HepG2 (cell line): Measurements from ENCODE around the gene SEMA5B. TPM values are rescaled to one million over a fixed set of nuclear protein-coding genes. Genes with fewer than 3 reads are reported as not detected.

ENCODE experiments used
- ATAC-seq: fragments of 200-7000 bp; cut with Tn5 transposase; 3 replicates; pipeline ENCODE4 v1.9.1; 2020; ENCODE audit warnings: mild to moderate bottlenecking, moderate library complexity
- BruUV-seq: library from RNA; stranded (reverse); fragments of 400-500 nt; replicated peaks from 2 replicates; lab custom pipeline; 2021; lab: Mats Ljungman, UMichigan
- CTCF ChIA-PET: fragments of 300-600 bp; formaldehyde crosslinking; extraction: SDS; loops from one replicate; lab custom pipeline; 2021; ENCODE audit warnings: low total read pairs, inconsistent platforms, low intra/inter-chr PET ratio; lab: Yijun Ruan, JAX
- POLR2A ChIA-PET: fragments of 350-600 bp; sonication (Branson Sonifier 250); formaldehyde crosslinking; loops from one replicate; lab custom pipeline; 2020; ENCODE audit warnings: antibody characterized with exemption, inconsistent platforms; lab: Yijun Ruan, JAX
- DNase-seq: peaks from one replicate; pipeline ENCODE4 v3.0.0-alpha.2; 2015; ENCODE audit warnings: low spot score
- FAIRE-seq: peaks from 3 replicates; lab custom pipeline; 2011; peaks lifted over from hg19 to GRCh38; lab: Jason Lieb, UNC
- H2AFZ ChIP-seq: one replicate; pipeline ENCODE4 v1.6.1; 2011; ENCODE audit warnings: low read length, inconsistent platforms
- H3K27ac ChIP-seq: fragments of 300-600 bp; 3 replicates; pipeline ENCODE4 v1.8.0; 2011; ENCODE audit warnings: mixed run types, mild to moderate bottlenecking, mixed read lengths, low read length, inconsistent platforms; ENCODE audit not compliant: insufficient read depth; ENCODE audit errors: extremely low read length
- H3K27me3 ChIP-seq, 2 experiments: fragments of 200-600 bp in 1 of 2; 2 replicates in 1 of 2; 3 replicates in 1 of 2; pipeline versions ENCODE4 v1.6.0 to v1.8.0; 2011; ENCODE audit warnings: low read length in 2 of 2, mild to moderate bottlenecking in 2 of 2, moderate library complexity in 2 of 2, inconsistent platforms in 1 of 2; ENCODE audit not compliant: insufficient read depth in 2 of 2, control insufficient read depth in 1 of 2
- H3K36me3 ChIP-seq, 2 experiments: fragments of 200-600 bp in 1 of 2; replicated peaks in 1 of 2; 2 replicates in 1 of 2; 3 replicates in 1 of 2; pipeline versions ENCODE4 v1.5.1 to v1.8.0; 2011; ENCODE audit warnings: low read length in 2 of 2, inconsistent platforms in 1 of 2; ENCODE audit not compliant: insufficient read depth in 2 of 2, control insufficient read depth in 1 of 2
- H3K4me1 ChIP-seq: 2 replicates; pipeline ENCODE4 v1.5.1; 2012; ENCODE audit warnings: low read length, inconsistent platforms; ENCODE audit not compliant: insufficient read depth
- H3K4me2 ChIP-seq: 2 replicates; pipeline ENCODE4 v1.6.0; 2011; ENCODE audit warnings: low read depth, low read length, inconsistent platforms
- H3K4me3 ChIP-seq, 3 experiments: fragments of 200-600 bp in 1 of 3; sonication (generic), shearing (Covaris generic) in 1 of 3; replicated peaks in 1 of 3; 2 replicates each; pipeline ENCODE4 v1.5.1; 2011 to 2016; ENCODE audit warnings: low read length in 3 of 3, inconsistent platforms in 2 of 3, low read depth in 2 of 3, mild to moderate bottlenecking in 2 of 3, control low read depth in 1 of 3, mixed read lengths in 1 of 3; ENCODE audit not compliant: insufficient read depth in 1 of 3
- H3K79me2 ChIP-seq: one replicate; pipeline ENCODE4 v1.6.1; 2011; ENCODE audit warnings: low read length, inconsistent platforms; ENCODE audit not compliant: insufficient read depth
- H3K9ac ChIP-seq: 2 replicates; pipeline ENCODE4 v1.6.0; 2011; ENCODE audit warnings: mild to moderate bottlenecking, low read depth, low read length, inconsistent platforms; ENCODE audit not compliant: insufficient read depth
- H3K9me3 ChIP-seq: 2 replicates; pipeline ENCODE4 v1.5.1; 2012; ENCODE audit warnings: mild to moderate bottlenecking, low read length
- H4K20me1 ChIP-seq: 2 replicates; pipeline ENCODE4 v1.6.0; 2011; ENCODE audit warnings: inconsistent platforms, mild to moderate bottlenecking, low read length, moderate library complexity; ENCODE audit not compliant: insufficient read depth
- TBL1XR1 ChIP-seq: fragments of 150-350 bp; IDR thresholded peaks from 2 replicates; pipeline ENCODE4 v1.6.1; 2014; ENCODE audit warnings: borderline replicate concordance, low read length; ENCODE audit not compliant: partially characterized antibody
- WGBS: methylation state at CpG from one replicate; pipeline ENCODE4 v1.1.6; 2017; ENCODE audit warnings: low lambda C conversion rate; 5-methylcytosine and 5-hydroxymethylcytosine counted together
- in situ Hi-C: cut with HindIII; loops from 2 replicates; pipeline ENCODE4 v1.10.0; 2017; ENCODE audit warnings: low pct_unique_long_range_greater_than_20kb; ENCODE audit not compliant: extremely low pct_ligation_motif_present
- intact Hi-C: fragments of 100-400 bp; cut with micrococcal nuclease; formaldehyde crosslinking; loops from one replicate; pipeline ENCODE4 v1.10.0; 2022; ENCODE audit not compliant: unreplicated experiment
- polyA plus RNA-seq, 8 experiments: library from polyadenylated mRNA; depleted of rRNA in 3 of 8; stranded (reverse) in 7 of 8; unstranded in 1 of 8; fragments of >200 nt; fragmentation: Illumina TruSeq in 4 of 8; extraction: Trizol in 4 of 8; gene quantifications; 2 replicates each; pipeline versions ENCODE4 v1.2.1 to v1.2.3, GENCODE V29; 2011 to 2016; ENCODE audit warnings: low read depth in 4 of 8, missing spikeins in 1 of 8, mixed read lengths in 1 of 8; ENCODE audit not compliant: insufficient read depth in 1 of 8
- total RNA-seq, 5 experiments: library from RNA; depleted of rRNA; stranded (reverse); fragments of >200 nt; fragmentation: Illumina TruSeq; extraction: Trizol; gene quantifications; 2 replicates each; pipeline ENCODE4 v1.2.3, GENCODE V29; 2016; ENCODE audit warnings: low read depth in 1 of 5
- TF ChIP-seq, protein P1 (sequence below): sonication (generic); formaldehyde crosslinking; IDR thresholded peaks from 2 replicates; pipeline ENCODE4 v1.4.0; 2020; ENCODE audit warnings: missing genetic modification reagents
- TF ChIP-seq, protein P2 (sequence below): sonication (generic); formaldehyde crosslinking; IDR thresholded peaks from 2 replicates; pipeline ENCODE4 v1.4.0; 2020; ENCODE audit warnings: missing genetic modification reagents, borderline replicate concordance

SEMA5B gene
- total and polyA plus RNA-seq, 2 of the 13 experiments (the other 11 are each of a cell fraction or from before 2014, with no cell fraction given) = not detected

DNA sequence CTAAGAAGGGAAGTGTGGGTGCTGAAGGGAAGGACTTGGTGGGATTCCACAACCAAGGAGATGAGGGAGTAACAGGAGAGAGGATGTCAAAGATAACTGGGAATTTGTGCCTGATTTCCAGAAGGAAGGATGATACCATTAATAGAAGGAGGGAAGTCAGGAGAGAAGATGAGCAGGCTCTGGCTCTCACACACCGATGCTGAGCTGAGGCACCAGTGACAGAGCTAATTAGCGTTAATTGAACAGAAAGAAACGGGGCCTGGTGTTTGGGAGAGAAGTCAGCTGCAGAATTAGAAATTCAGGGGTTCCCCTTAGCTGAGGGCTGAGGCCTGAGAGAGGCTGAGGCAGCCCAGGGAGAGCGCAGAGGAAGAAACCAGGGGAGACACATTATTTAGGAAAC, 27.4 kb upstream of the SEMA5B start:
- Histone ChIP-seq H3K9me3 (no peaks in the 10 kb centered on the region), H3K36me3 (no peaks in the 10 kb centered on the region), H3K4me1 (no peaks in the 10 kb centered on the region), H3K27ac (no peak overlapping the region), H3K4me3 (no peak overlapping the region), H3K27me3 (peaks cover 0 to 41% of the 10 kb centered on the region in 2 experiments), H3K9ac (no peak overlapping the region), H4K20me1 (no peaks in the 10 kb centered on the region), H3K4me2 (no peak overlapping the region), H3K79me2 (no peaks in the 10 kb centered on the region), H2AFZ (no peak overlapping the region)
- intact Hi-C loops (no loop called here), in situ Hi-C loops (no loop called here)
- FAIRE-seq = no peak
- no TSS peak for BruUV-seq
- 47% methylated on average over 4 of the region's 4 CpGs for WGBS
- DNase-seq = no peak
- no peak for ATAC-seq
- ChIA-PET POLR2A (no interaction called here), CTCF (no interaction called here)
- TF ChIP-seq, protein P1, sequence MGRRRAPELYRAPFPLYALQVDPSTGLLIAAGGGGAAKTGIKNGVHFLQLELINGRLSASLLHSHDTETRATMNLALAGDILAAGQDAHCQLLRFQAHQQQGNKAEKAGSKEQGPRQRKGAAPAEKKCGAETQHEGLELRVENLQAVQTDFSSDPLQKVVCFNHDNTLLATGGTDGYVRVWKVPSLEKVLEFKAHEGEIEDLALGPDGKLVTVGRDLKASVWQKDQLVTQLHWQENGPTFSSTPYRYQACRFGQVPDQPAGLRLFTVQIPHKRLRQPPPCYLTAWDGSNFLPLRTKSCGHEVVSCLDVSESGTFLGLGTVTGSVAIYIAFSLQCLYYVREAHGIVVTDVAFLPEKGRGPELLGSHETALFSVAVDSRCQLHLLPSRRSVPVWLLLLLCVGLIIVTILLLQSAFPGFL (CRISPR knock-in tag) = no peak
- TF ChIP-seq TBL1XR1 = no peak
- TF ChIP-seq, protein P2, sequence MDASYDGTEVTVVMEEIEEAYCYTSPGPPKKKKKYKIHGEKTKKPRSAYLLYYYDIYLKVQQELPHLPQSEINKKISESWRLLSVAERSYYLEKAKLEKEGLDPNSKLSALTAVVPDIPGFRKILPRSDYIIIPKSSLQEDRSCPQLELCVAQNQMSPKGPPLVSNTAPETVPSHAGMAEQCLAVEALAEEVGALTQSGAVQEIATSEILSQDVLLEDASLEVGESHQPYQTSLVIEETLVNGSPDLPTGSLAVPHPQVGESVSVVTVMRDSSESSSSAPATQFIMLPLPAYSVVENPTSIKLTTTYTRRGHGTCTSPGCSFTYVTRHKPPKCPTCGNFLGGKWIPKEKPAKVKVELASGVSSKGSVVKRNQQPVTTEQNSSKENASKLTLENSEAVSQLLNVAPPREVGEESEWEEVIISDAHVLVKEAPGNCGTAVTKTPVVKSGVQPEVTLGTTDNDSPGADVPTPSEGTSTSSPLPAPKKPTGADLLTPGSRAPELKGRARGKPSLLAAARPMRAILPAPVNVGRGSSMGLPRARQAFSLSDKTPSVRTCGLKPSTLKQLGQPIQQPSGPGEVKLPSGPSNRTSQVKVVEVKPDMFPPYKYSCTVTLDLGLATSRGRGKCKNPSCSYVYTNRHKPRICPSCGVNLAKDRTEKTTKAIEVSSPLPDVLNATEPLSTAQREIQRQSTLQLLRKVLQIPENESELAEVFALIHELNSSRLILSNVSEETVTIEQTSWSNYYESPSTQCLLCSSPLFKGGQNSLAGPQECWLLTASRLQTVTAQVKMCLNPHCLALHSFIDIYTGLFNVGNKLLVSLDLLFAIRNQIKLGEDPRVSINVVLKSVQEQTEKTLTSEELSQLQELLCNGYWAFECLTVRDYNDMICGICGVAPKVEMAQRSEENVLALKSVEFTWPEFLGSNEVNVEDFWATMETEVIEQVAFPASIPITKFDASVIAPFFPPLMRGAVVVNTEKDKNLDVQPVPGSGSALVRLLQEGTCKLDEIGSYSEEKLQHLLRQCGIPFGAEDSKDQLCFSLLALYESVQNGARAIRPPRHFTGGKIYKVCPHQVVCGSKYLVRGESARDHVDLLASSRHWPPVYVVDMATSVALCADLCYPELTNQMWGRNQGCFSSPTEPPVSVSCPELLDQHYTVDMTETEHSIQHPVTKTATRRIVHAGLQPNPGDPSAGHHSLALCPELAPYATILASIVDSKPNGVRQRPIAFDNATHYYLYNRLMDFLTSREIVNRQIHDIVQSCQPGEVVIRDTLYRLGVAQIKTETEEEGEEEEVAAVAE (CRISPR knock-in tag) = no peak
